ENCODE data around the gene MAN2B2.

MAN2B2 gene

GRCh38 chr4:6546681-6547447 lies 28.1 kb upstream of the MAN2B2 start:
- no peak for DNase-seq

DNA sequence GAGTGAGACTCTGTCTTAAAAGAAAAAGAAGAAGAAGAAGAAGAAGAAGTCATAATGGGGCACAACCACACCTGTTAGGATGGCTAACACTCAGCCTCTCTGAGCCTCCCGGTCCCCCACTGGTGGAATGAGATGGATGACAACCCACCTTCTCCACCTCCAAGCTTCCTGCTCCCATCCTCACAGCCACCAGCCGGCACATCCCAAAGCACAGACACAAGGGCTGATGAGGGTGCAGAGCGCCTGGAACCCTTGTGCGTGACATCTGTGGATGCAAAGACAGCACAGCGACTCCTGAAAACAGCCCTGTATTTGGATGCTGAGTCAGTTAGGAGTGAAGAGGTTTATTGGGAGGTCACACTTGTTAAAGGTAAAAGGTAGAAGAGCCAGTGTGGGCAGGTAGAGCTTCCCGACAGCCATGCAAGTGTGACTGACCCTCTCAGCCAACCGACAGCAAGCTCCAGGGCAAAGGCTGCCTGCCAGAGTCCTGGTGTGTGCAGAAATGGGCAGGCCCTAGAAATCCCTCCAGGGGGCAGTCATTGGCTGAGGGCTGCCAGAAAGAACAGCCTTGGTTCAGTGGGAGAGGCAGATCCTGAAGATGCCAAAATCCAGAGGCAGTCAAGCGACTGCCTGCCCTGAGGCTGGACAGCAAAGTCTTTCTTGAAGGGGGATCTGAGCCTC lies 26.6 kb upstream of the MAN2B2 start:
- no peak for DNase-seq

GRCh38 chr4:6548882-6549230 lies 26.1 kb upstream of the MAN2B2 start:
- no peak for DNase-seq

DNA sequence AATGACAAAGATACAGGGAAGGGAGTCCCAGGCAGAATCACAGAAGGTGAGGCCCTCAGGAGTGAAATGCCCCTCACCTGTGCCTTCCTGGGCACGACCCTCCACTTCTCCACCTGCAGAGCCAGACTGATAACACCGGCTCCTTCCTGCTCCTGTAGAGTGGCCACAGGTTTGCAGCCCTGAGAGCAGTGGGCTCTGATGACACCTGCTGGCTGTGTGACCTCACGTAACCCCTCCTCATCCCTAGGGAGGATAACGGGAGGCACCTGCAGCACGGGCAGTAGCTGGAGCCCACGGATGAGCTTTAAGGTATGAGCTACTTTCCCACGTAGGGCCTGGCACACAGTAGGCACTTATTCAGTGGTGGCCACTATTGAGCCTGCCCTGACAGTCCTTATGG lies 25.5 kb upstream of the MAN2B2 start:
- DNase-seq, result no peak

GRCh38 chr4:6549890-6550620 lies 24.9 kb upstream of the MAN2B2 start:
- no peak for DNase-seq

DNA sequence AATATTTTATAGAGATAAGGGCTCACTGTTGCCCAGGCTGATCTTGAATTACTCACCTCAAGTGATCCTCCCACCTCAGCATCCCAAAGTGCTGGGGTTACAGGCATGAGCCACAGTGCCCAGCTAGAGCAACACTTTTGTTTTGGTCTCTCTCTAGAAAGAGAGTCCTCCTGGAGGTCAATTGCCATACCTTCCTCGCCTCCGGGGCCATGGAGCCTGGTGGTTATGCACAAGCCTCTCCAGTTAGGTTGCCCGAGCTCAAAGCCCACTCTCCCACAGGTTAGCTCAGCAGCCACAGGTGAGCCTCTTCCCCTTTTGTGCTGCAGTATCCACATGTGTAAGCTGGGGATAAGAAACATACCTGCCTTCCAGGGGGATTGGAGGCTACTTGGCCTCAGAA lies 24.2 kb upstream of the MAN2B2 start:
- DNase-seq, result no peak

- no peak for DNase-seq
Measured at GRCh38 chr4:6551660-6552059, 23.3 kb upstream of the MAN2B2 start.

GRCh38 chr4:6555519-6555918 lies 19.5 kb upstream of the MAN2B2 start:
- DNase-seq, result no peak

GRCh38 chr4:6556263-6556662 lies 18.7 kb upstream of the MAN2B2 start:
- no peak for DNase-seq

DNA sequence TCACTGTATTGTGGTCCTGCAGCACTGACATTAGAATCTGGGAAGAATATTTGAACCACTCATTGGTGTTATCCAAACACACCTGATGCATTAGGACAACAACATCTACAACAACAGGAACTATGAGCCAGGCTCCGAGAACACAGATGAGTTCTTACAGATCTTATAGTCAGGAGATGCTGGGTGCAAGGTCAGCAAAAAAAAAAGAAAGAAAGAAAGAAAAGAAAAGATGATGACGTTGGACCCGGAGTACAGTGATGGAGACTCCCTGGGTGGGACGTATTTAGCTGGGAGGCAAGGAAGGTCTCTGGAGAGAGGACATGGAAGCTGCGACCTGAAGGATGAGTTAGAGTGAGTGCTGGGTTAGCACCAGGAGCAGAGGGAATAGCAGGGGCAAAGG lies 17.8 kb upstream of the MAN2B2 start:
- DNase-seq, result no peak

DNA sequence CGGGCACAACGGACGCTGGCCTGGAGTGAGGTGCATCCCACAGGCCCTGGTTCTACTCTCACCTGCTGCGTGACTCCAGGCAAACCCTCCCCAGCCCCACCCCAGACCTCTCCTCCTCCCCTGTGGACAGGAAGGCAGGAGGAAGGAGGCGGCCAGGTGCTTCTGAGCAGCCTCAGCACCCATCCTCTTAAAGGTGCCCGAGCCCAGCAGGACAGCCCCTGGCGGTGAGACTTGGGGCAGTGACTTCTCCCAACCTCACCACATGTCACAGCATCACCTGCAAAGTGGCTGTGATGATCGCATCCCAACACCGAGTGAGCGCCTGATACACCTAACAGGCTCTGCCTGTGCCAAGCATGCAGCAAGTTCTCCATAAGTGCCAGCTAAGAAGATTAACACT lies 17.1 kb upstream of the MAN2B2 start:
- DNase-seq, result no peak

DNA sequence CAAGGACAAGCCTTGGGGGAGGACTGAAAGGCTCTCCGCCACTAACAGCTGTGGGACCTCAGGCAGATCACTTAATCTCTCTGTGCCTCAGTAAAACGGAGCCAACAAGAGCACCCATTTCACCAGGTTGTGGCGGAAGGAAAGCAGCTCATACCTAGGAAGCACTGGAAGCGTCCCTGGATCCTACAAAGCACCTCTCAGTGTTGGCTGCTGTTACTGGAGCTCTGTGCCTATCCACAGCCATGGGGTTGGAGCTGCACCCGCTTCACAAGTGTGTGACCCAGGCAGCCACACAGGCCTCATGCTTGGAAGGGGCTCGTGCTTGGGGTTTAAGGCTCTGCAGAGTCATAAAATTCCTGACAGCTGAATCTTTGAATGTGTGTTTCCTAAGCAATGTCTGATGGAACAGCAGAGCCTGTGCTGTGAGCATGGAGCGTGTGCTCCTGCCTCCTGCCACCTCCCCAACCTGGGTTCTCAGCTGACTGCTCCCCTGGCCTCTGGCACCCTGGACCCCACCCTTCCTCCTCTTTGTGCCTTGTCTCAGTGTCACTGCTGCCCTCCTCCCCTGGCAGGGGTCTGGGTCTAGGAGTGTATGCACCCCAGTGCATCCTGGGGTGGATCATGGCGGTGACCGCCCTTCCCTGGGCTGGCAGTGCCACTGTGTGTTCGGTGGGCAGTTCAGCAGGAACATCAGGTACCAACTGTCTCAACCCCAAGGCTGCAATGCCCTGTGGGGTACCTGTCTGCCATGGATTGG lies 14.4 kb upstream of the MAN2B2 start:
- DNase-seq, result no peak

- no peak for DNase-seq
Measured at GRCh38 chr4:6561173-6561516, 13.8 kb upstream of the MAN2B2 start.

GRCh38 chr4:6561706-6562371 lies 13.2 kb upstream of the MAN2B2 start:
- no peak for DNase-seq

DNA sequence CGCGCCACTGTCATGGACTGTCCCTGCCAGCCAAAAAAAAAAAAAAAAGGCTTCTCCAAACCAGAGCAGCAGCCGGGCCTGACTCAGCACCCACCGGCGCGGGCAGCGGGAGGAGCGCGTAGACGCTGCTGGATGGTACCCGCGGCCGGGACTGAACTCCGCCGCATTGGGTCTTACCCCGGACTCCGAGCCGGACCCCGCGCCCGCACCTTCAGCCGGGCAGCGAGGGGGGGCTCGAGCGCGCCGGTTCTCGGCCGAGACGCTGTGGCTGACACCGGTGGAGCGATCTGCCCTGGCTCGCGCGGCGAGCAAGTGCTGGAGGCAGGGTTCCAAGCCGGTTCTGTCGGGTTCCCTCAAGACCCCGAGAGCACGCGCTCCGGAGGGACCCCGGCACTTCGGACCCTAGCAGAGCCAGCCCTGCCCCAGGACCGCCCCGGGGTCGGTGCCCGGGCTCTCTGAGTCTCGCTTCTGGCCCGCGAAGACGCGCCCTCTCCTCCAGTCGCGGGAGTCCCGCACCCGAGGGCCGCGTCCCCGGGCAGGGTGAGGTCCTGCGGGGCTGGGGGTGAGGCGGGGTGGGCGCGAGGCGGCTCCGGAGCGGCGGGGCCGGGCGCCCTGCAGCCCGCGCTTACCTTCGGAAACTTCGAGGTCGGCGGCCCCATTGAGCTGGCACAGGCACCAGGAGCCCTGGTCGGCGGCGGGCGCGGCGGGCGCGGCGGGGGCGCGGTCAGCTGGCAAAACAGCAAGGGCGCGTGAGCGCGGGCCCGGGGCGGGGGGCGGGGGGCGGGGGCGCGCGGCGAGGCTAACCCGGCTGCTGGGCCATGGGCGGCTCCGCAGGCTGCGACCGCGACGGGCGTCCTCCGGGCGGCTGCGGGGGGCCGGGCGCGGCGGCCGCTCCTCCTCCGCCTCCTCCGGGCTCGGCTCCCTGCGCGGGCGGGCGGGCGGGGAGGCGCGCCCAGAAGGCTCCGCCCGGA lies 11.8 kb upstream of the MAN2B2 start:
- no peak for DNase-seq

- no peak for DNase-seq
Measured at GRCh38 chr4:6563935-6564645, 10.9 kb upstream of the MAN2B2 start.

DNA sequence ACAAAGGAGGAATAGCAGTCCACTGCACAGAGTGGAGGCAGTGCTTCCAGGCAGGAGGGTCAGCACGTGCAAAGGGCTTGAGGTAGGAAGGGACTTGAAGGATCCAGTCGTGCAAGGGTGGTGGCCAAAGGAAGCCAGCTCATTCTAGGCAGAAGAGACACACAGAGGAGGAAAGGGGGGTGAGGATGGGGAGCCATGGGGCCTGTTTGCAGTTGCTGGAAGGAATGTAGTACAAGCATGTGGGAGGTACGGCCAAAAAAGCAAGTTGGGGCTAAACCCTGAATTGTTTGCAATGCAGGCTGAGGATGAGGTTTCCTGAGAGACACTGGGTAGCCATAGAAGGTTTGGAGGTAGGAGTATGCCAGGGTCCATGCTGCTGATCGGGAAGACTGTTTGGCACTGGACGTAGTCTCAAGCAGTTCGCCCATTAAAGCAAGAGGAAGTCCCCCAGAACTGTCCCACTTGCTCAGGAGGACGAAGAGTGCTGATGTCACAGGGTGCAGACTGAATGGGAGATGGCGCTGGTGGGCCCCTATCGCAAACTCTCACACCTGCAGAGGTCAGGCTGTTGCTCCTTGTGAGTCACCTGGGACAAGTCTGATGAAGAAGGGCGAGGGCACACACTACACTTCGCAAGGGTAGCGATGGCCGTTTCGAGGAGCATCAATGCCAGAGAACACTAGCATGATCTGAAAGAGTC lies 9.1 kb upstream of the MAN2B2 start:
- DNase-seq, result no peak

- no peak for DNase-seq
Measured at GRCh38 chr4:6566391-6567190, 8.4 kb upstream of the MAN2B2 start.

GRCh38 chr4:6567218-6567617 lies 7.8 kb upstream of the MAN2B2 start:
- DNase-seq, result no peak

Measured in cortex of kidney (tissue), 1 donor.